RWPE1 (cell line): Measurements from ENCODE around the gene SSH2.

Experiments used
- CTCF ChIA-PET: fragments of 350-600 bp; sonication (Branson Sonifier 250); formaldehyde crosslinking; extraction: SDS; loops from one replicate; lab custom pipeline; 2021; lab: Yijun Ruan, JAX
- POLR2A ChIA-PET: fragments of 400-600 bp; formaldehyde crosslinking; extraction: SDS; loops from one replicate; lab custom pipeline; 2020; ENCODE audit warnings: antibody characterized with exemption; ENCODE audit not compliant: low non-redundant PET; lab: Yijun Ruan, JAX
- DNase-seq: peaks from one replicate; pipeline ENCODE4 v3.0.0; 2012; ENCODE audit warnings: low spot score
- H3K27ac ChIP-seq: fragments of 450-650 bp; 2 replicates; pipeline ENCODE4 v1.5.1; 2017
- TF ChIP-seq, protein P1 (sequence below): fragments of 450-650 bp; conservative IDR thresholded peaks from 2 replicates; pipeline ENCODE4 v1.5.1; 2017; ENCODE audit warnings: low read depth, mild to moderate bottlenecking

SSH2 gene

DNA sequence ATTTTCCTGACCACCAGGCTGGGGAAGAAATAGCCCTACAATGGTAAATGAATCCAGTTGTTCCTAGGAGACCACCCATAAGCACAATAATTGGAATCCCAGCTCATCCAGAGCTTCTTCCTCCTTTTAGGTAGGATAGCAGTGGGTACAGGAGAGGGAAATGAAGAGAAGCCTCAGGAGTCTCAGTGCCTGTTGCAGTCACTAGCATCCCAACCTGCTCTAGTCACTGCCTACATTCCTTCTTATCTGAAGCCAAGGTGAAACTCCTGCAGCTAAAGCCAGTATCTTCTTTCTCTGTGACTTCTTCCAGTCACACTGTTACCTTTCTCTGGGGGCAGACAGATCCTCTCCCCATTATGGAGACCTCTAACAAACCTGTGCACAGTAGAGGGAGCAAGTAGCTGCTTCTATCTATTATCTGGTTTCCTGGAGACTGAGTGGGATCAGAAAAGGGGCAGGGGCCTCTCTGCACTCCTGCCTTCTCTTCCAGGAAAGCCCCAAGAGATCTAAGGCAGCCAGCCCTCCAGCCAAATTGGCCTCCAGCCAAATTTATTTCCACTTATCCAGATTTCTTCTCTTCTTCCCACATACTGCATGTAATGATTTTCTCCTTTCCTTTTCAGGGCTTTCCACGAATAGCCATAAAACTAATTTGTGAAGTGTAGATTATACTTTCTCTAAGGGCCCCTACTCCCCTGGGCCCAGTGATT lies 85.5 kb downstream of the SSH2 start:
- DNase-seq, result no peak
- CTCF ChIA-PET, result no interaction called here
- TF ChIP-seq, protein P1, sequence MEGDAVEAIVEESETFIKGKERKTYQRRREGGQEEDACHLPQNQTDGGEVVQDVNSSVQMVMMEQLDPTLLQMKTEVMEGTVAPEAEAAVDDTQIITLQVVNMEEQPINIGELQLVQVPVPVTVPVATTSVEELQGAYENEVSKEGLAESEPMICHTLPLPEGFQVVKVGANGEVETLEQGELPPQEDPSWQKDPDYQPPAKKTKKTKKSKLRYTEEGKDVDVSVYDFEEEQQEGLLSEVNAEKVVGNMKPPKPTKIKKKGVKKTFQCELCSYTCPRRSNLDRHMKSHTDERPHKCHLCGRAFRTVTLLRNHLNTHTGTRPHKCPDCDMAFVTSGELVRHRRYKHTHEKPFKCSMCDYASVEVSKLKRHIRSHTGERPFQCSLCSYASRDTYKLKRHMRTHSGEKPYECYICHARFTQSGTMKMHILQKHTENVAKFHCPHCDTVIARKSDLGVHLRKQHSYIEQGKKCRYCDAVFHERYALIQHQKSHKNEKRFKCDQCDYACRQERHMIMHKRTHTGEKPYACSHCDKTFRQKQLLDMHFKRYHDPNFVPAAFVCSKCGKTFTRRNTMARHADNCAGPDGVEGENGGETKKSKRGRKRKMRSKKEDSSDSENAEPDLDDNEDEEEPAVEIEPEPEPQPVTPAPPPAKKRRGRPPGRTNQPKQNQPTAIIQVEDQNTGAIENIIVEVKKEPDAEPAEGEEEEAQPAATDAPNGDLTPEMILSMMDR, result no peak
- no peak overlapping the region for H3K27ac ChIP-seq
- POLR2A ChIA-PET, result no interaction called here

DNA sequence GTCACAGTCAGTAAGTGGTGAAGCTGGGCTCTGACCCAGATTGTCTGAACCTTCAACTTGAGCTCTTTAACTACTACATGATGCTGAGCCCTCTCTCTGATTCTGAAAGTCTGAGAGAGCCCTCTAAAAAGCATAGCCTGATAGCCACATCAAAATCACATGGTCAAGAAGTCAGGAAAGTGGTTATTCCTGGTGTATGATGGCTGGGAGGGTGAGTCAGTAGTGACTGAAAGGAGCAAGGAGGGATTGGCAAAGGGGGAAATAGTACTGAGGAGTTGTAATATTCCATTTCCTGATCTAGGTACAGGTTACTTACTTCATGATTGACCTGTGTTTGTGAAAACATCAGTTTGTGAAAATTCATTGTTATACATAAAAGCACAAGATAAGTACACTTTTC lies 89.1 kb downstream of the SSH2 start:
- TF ChIP-seq, protein P1, result no peak
- CTCF ChIA-PET, result interaction anchor here (0.7 kb wide), 1 partner anchor 13 kb away, joined by 3 read pairs; no protein-coding TSS in a partner anchor
- no peak for DNase-seq
- no peak overlapping the region for H3K27ac ChIP-seq
- POLR2A ChIA-PET, result no interaction called here

DNA sequence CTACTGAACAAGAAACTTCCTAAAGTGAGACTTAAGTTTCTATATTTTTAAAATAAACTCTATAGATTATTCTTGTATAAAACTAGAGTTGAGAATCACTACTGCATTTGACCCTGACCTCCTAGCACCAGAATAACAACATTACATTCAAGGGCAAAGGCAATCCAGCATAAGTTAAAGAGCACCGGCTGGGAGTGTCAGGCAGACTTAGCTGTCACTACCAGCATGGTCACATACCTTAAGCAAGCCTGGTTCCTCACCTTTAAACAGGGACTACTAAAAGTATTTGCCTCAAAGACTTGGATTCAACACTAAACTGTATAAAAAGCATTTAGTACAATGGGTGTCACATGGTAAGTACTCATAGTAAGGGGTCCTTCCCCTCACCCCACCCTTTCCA lies 90.4 kb downstream of the SSH2 start:
- H3K27ac ChIP-seq, result no peak overlapping the region
- no peak for DNase-seq
- POLR2A ChIA-PET, result no interaction called here
- TF ChIP-seq, protein P1, result no peak
- CTCF ChIA-PET, result interaction anchor here (0.6 kb wide), 1 partner anchor 126 kb away, joined by 4 read pairs; no protein-coding TSS in a partner anchor

DNA sequence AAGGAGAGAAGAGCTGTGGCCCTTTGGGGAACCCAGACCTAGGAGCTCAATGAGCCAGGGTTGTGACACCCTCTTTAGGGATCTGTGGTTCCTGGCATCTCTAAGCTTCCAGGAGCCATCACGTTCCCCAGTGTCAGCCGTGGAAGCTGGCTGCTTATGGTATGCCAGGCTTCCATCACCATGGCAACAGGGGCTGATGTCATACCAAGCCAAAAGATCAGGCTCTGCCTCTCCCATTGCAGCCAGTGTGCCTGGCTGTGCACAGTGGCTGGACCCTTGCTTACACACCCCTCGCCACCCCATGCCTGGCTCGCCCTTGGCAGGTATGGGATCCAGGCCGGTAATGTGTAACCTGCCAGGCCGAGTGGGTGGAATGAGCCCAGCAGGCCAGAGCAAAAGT lies 91.1 kb downstream of the SSH2 start:
- POLR2A ChIA-PET, result no interaction called here
- CTCF ChIA-PET, result interaction anchor here (0.6 kb wide), 2 partner anchors 127 to 672 kb away, joined by 4 read pairs; no protein-coding TSS in a partner anchor
- no peak for DNase-seq
- TF ChIP-seq, protein P1, result no peak
- no peak overlapping the region for H3K27ac ChIP-seq

DNA sequence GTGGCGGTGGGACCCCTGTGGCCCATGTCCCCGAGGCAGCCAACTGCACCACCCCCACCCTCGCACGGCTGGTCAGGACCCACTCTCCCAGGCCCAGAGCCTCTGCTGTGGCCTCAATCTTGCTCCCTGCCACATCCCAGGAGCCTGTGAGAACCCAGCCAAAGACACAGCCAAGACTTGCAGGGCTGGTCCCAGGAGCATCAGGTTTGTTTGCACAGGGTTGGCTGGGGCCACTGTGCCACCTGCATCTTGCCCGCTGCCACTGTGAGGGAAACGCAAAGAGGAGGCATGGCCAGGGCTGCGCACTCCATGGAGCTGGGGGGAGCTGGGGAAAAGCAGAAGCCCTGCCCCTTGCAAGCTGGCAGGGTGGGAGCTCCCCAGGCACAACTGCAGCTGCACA lies 92.5 kb downstream of the SSH2 start:
- TF ChIP-seq, protein P1, result no peak
- ChIA-PET CTCF (no interaction called here), POLR2A (no interaction called here)
- no peak for DNase-seq
- no peak overlapping the region for H3K27ac ChIP-seq

DNA sequence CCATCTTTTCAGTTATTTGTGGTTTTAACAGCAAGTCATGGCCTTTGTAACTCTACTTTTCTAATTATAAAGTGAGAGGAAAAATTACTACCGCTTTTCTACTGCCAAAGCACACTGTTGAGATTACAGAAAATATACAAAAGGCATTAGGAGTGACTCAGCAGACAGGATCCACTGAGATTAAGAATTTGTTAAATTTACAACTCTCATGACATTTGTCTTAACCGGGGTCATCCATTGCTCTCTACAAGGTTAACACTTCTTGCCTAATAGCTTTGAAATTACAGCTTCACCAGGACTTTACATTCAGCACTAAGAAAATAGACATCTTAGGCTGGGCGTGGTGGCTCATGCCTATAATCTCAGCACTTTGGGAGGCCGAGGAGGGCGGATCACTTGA lies 93.4 kb downstream of the SSH2 start:
- ChIA-PET CTCF (interaction anchor here (1.0 kb wide), 1 partner anchor 95 kb away, joined by 3 read pairs; no protein-coding TSS in a partner anchor), POLR2A (no interaction called here)
- TF ChIP-seq, protein P1, result no peak
- no peak overlapping the region for H3K27ac ChIP-seq
- no peak for DNase-seq
